Measurements from ENCODE around the gene CAMK1.

The CAMK1 gene

GRCh38 chr3:9770276-9770812 is 597 bp upstream of the CAMK1 start:
- no peak for DNase-seq

DNA sequence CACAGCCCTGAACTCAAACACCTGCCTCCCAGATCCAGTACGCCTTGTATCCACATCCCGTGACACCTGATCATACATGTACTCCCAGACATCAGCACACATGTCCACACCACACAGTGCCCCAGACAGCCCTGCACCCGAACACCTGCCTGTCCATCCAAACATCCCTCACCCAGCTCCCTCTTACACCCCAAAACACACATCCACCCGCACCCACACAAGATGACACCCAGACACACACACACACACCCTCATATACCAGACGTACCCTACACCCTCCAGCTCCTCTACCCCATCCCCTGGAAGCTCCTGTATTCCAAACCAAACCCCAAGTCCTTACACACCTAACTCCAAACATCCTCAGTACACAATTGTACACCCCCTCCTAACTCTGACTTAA is 735 bp downstream of the CAMK1 start:
- no peak for DNase-seq

DNA sequence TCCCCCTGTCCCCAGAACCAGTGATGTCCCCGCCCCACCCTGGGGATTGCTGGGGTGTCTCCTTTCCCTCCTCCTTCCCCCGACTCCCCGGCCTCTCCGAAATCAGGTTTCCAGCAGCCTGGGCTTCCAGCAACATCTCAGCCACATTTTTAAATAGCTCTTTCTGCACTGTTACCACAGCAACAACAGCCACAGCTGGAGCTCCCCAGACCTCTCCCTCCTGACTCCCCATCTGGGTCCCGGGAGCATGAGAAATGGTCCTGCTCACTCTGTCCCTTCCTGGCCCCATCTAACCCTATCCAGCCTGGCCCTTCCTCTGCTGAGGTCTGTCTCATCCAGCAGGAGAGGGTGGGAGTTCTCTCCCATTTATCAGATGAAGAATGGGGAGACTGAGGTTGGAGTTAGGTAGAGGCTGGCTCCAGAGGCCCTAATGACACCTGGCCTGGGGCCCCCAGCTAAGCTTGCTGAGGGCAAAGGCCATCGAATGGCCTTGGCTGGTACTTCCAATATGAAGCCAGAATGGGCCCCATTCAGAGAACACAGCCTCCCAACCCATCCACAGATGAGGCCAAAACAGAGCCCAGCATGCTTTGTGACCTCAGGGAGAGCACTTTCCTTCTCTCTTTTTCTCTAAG is 1.5 kb downstream of the CAMK1 start:
- no peak for DNase-seq

DNA sequence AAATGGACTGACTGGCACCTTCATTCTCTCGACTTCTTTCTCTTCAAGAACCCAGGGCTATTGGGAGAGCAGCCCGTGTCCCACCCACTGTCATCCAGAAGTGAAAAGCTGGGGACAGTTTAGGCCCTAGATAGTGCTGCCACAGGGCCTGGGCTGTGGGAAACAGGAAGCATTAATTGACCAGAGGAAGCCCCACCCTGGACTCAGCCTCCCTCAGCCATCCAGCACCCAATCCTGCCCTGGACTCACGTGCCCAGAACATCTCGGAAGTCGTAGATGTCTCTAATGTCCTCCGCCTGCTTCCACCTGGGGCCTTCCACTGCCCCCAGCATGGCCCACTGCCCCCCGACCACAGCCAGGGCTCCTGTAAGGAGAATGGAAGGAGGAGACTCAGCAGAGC is 2.3 kb downstream of the CAMK1 start:
- no peak for DNase-seq

GRCh38 chr3:9765865-9766264 is 3.9 kb downstream of the CAMK1 start:
- DNase-seq: no peak

DNA sequence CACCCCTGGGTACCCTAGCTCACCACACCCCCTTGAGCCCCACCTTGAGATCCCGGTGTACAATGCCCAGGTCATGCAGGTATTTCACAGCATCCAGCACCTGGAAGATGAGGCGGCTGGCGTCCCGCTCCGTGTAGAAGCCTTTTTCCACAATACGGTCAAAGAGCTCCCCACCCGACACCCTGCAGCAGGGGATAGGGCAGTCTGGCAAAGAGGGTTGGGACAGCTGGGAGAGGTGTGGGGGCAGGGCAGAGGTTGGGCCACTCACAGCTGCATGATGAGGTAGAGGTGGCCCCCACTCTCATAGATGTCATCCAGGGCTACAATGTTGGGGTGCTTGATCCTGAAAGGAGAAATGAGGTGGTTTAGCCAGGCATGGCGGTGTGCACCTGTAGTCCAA is 6.9 kb downstream of the CAMK1 start:
- no peak for DNase-seq

GRCh38 chr3:9761919-9762318 is 7.8 kb downstream of the CAMK1 start:
- DNase-seq: no peak

GRCh38 chr3:9760779-9761505 is 8.8 kb downstream of the CAMK1 start:
- DNase-seq: no peak

- DNase-seq: no peak
Observed at GRCh38 chr3:9757427-9757826, 12.3 kb downstream of the CAMK1 start.

GRCh38 chr3:9754678-9755077 is 15.1 kb downstream of the CAMK1 start:
- no peak for DNase-seq

- DNase-seq: no peak
Observed at GRCh38 chr3:9750556-9751411, 19.0 kb downstream of the CAMK1 start.

DNA sequence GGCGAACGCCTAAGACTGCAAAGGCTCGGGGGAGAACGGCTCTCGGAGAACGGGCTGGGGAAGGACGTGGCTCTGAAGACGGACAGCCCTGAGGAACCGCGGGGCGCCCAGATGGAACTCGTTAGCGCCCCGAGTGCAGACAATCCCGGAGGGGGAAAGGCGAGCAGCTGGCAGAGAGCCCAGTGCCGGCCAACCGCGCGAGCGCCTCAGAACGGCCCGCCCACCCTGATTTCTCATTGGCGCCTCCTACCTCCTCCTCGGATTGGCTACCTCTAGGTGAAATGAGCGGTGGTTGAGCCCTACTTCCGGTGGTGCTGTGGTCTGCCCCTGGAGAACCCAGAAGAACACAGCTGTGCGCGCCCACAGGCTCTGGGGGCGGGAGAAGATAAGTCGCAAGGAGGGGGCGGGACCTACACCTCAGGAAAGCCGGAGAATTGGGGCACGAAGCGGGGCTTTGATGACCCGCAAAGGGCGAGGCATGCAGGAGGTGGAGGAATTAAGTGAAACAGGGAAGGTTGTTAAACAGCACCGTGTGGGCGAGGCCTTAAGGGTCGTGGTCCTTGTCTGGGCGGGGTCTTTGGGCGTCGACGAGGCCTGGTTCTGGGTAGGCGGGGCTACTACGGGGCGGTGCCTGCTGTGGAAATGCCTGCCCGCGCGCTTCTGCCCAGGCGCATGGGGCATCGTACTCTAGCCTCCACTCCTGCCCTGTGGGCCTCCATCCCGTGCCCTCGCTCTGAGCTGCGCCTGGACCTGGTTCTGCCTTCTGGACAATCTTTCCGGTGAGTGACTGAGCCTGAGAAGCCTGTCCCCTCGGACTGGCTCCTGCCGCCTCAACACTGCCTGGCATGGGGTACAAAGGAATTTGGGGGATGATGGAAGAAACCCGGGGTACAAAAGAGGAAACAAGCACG is 19.8 kb downstream of the CAMK1 start, which contains the start of gene OGG1:
Gene OGG1 (plus strand): TSS at position 308 of the 911 bp plus-strand sequence. CDS start 335 bp downstream, at position 643.
- peak; percentile 90 for DNase-seq

- DNase-seq: no peak
Observed at GRCh38 chr3:9749296-9749644, 20.5 kb downstream of the CAMK1 start.

- no peak for DNase-seq
Observed at GRCh38 chr3:9748031-9748430, 21.7 kb downstream of the CAMK1 start.

DNA sequence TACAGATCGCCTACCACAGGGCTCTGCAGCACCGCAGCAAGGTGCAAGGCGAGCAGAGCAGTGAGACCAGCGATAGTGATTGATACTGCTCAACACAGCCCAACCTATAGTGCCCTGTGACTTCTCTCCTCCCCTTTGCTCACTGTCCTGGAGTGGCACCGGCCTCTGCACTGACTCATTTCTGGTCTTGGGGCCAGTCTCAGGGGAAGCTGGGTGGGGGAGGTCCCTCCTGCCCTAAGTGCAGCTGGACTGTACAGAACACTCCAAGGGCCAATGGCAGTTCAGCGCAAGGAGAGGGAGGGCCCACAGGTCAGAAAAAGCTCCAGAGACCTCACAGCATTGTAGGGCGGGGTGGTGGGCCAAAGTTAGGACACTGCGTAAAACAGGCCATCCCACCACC is 22.5 kb downstream of the CAMK1 start:
- no peak for DNase-seq

DNA sequence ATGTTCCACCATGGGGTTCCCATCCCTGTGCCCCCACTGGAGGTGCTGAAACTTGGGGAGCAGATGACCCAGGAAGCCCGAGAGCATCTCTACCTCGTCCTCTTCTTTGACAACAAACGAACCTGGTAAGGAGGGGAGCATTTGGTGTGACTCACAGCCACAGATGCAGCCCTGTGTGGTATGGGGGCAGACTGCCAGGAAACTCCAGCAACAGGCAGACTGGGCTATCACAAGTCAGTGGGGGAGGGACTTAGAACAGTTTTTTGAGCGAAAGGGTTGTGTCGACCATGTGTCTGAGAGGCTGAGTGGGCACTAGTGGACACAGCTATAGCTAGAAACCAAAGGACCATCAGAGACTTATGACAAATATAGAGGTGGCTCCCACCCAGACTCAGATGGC is 23.4 kb downstream of the CAMK1 start:
- no peak for DNase-seq

DNA sequence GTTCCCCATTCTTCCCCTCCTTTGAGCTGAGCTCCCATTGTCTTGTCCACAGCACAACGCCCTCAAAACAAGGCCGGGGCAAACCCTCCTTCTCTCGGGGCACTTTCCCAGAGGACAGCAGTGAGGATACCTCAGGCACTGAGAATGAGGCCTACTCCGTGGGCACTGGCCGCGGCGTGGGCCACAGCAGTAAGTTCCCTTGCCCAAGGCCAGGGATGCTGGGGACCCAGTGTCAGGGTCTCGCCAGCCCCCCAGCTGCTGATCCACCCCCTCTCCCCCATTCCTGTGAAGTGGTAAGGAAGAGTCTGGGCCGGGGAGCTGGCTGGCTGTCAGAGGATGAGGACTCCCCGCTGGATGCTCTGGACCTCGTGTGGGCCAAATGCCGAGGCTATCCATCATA is 24.2 kb downstream of the CAMK1 start:
- DNase-seq: no peak

DNA sequence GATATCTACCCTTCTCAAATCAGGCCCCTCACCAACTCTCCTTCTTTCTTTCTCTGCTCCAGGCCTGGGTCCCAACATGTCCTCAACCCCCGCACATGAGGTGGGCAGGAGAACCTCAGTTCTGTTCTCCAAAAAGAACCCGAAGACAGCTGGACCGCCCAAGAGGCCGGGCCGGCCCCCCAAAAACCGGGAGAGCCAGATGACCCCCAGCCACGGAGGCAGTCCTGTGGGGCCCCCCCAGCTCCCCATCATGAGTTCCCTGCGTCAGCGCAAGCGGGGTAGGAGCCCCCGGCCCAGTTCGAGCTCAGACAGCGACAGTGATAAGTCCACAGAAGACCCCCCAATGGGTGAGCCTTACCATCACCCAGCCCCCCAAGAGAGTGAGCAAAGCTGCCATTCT is 25.6 kb downstream of the CAMK1 start:
- no peak for DNase-seq

- no peak for DNase-seq
Observed at GRCh38 chr3:9743548-9743947, 26.2 kb downstream of the CAMK1 start.

DNA sequence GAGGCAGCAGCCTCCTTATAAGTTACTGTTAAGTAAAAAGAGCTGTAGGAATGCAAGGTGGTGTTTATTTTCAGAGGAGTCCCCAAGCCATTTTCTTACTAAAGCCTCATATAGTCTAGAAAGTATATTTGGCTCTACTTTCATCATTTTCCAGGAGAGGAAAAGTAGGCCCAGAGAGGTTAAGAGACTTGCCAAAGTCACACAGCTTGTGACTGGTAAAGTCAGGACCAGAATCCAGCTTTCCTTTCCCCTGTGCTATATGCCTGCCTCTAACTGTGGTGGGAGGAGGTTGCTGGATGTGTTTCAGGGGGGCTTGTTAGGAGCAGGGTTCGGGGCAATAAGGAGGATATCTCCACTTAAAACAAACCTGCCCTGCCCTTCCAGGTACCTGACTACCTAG is 27.2 kb downstream of the CAMK1 start:
- DNase-seq: no peak

GRCh38 chr3:9739181-9739580 is 30.6 kb downstream of the CAMK1 start:
- DNase-seq: no peak

- DNase-seq: no peak
Observed at GRCh38 chr3:9736831-9737230, 32.9 kb downstream of the CAMK1 start.

DNA sequence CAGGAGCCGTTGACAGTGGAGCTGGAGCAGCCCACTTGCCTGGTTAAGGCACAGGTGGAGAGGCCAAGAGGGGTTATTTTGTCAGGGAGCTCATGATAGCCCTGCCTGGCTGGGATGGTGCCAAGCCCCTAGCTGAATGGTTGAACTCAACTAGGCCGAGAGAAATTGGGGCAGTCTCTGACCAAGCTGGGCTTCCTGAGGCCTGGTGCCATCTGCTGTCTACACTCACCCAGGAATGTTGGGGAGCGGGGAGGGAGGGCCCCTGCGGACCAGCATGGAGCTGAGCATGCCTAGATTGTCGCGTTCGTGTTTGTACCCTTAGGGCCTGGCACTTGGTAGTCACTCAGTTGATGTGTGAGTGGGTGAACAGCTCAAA is 37.0 kb downstream of the CAMK1 start:
- DNase-seq: no peak

All from NCI-H446 treated with DMSO at 0.1 percent for 48 hours (cell line).